HG03159 (cell line): ENCODE measurements around the gene ATP6V0D1.

Experiments
- ATAC-seq: cut with Tn5 transposase; IDR thresholded peaks from one replicate; pipeline ENCODE4 v1.9.1; 2021; ENCODE audit warnings: mild to moderate bottlenecking, moderate library complexity; ENCODE audit not compliant: unreplicated experiment

The ATP6V0D1 gene

GRCh38 chr16:67445913-67446907, 34.7 kb downstream of the ATP6V0D1 start:
- no peak for ATAC-seq

GRCh38 chr16:67445441-67445912, 35.5 kb downstream of the ATP6V0D1 start:
- ATAC-seq, result no peak

- no peak for ATAC-seq
Measured at GRCh38 chr16:67445126-67445426, 35.9 kb downstream of the ATP6V0D1 start.

GRCh38 chr16:67444259-67445125, 36.5 kb downstream of the ATP6V0D1 start:
- ATAC-seq, result no peak

- no peak for ATAC-seq
Measured at GRCh38 chr16:67443265-67443664, 37.7 kb downstream of the ATP6V0D1 start.

GRCh38 chr16:67442581-67443255, 38.2 kb downstream of the ATP6V0D1 start:
- ATAC-seq, result no peak

GRCh38 chr16:67441907-67442306, 39.0 kb downstream of the ATP6V0D1 start:
- ATAC-seq, result no peak

GRCh38 chr16:67441271-67441753, 39.6 kb downstream of the ATP6V0D1 start:
- ATAC-seq, result no peak

GRCh38 chr16:67438824-67439393, 42.0 kb downstream of the ATP6V0D1 start:
- ATAC-seq, result no peak

GRCh38 chr16:67438098-67438791, 42.7 kb downstream of the ATP6V0D1 start:
- ATAC-seq, result no peak

GRCh38 chr16:67437513-67437912, 43.4 kb downstream of the ATP6V0D1 start:
- no peak for ATAC-seq

- no peak for ATAC-seq
Measured at GRCh38 chr16:67436640-67437193, 44.2 kb downstream of the ATP6V0D1 start.

GRCh38 chr16:67435758-67436164, 45.2 kb downstream of the ATP6V0D1 start:
- no peak for ATAC-seq

- ATAC-seq, result no peak
Measured at GRCh38 chr16:67433131-67433719, 47.7 kb downstream of the ATP6V0D1 start.

- no peak for ATAC-seq
Measured at GRCh38 chr16:67432506-67432890, 48.5 kb downstream of the ATP6V0D1 start.

GRCh38 chr16:67431775-67432505, 49.0 kb downstream of the ATP6V0D1 start:
- no peak for ATAC-seq

- ATAC-seq, result no peak
Measured at GRCh38 chr16:67430977-67431774, 49.8 kb downstream of the ATP6V0D1 start, which contains the start of gene HSD11B2. Gene HSD11B2 (plus strand): TSS chr16:67431121. CDS start chr16:67431249, 128 bp downstream.
